ENCODE results near the gene ADAMTS2.

ADAMTS2 gene

GRCh38 chr5:179258001-179258921 lies 87.0 kb downstream of the ADAMTS2 start:
- Histone ChIP-seq H3K79me2 (ENCODE audit: insufficient read depth, low read length) (no peaks in the 10 kb centered on the region), H3K27me3 (ENCODE audit: low read length) (no peaks in the 10 kb centered on the region), H3K9me2 (replicated peaks; ENCODE audit: insufficient read depth, low read length) (no peaks in the 10 kb centered on the region), H3K9me3 (ENCODE audit: insufficient read depth, low read length) (no peaks in the 10 kb centered on the region), H3K27ac (ENCODE audit: low read depth, low read length) (no peak overlapping the region), H3F3A (ENCODE audit: insufficient read depth) (no peaks in the 10 kb centered on the region), H3K4me3 (ENCODE audit: insufficient read depth, low read length, poor library complexity, severe bottlenecking) (no peak overlapping the region), H2AFZ (ENCODE audit: low read depth, low read length, severe bottlenecking) (no peak overlapping the region), H4K20me1 (ENCODE audit: low read depth, low read length) (no peaks in the 10 kb centered on the region), H3K36me3 (ENCODE audit: low read length) (no peaks in the 10 kb centered on the region), H3K9ac (ENCODE audit: low read length) (no peak overlapping the region), H3K4me2 (ENCODE audit: low read depth, low read length, poor library complexity, severe bottlenecking) (no peak overlapping the region)
- TF ChIP-seq CTCF (IDR thresholded peaks at IDR 0.05; ENCODE audit: insufficient read depth, low read length, poor library complexity, severe bottlenecking): no peak
- TF ChIP-seq EZH2phosphoT487 (conservative IDR thresholded peaks at IDR 0.05; ENCODE audit: low read length): no peak

GRCh38 chr5:179257176-179257682 lies 88.0 kb downstream of the ADAMTS2 start:
- Histone ChIP-seq H3K9me3 (ENCODE audit: insufficient read depth, low read length) (no peaks in the 10 kb centered on the region), H3K27ac (ENCODE audit: low read depth, low read length) (no peak overlapping the region), H3K27me3 (ENCODE audit: low read length) (no peaks in the 10 kb centered on the region), H3K9ac (ENCODE audit: low read length) (no peak overlapping the region), H3K4me3 (ENCODE audit: insufficient read depth, low read length, poor library complexity, severe bottlenecking) (no peak overlapping the region), H3K36me3 (ENCODE audit: low read length) (no peaks in the 10 kb centered on the region), H3K79me2 (ENCODE audit: insufficient read depth, low read length) (no peaks in the 10 kb centered on the region), H3K4me2 (ENCODE audit: low read depth, low read length, poor library complexity, severe bottlenecking) (no peak overlapping the region), H2AFZ (ENCODE audit: low read depth, low read length, severe bottlenecking) (no peak overlapping the region), H3K9me2 (replicated peaks; ENCODE audit: insufficient read depth, low read length) (no peaks in the 10 kb centered on the region), H4K20me1 (ENCODE audit: low read depth, low read length) (no peaks in the 10 kb centered on the region), H3F3A (ENCODE audit: insufficient read depth) (no peaks in the 10 kb centered on the region)
- TF ChIP-seq EZH2phosphoT487 (conservative IDR thresholded peaks at IDR 0.05; ENCODE audit: low read length): no peak
- no peak for TF ChIP-seq CTCF (IDR thresholded peaks at IDR 0.05; ENCODE audit: insufficient read depth, low read length, poor library complexity, severe bottlenecking)

GRCh38 chr5:179256328-179257175 lies 88.7 kb downstream of the ADAMTS2 start:
- H4K20me1 ChIP-seq (ENCODE audit: low read depth, low read length): no peaks in the 10 kb centered on the region
- H2AFZ ChIP-seq (ENCODE audit: low read depth, low read length, severe bottlenecking): no peak overlapping the region
- H3K27me3 ChIP-seq (ENCODE audit: low read length): no peaks in the 10 kb centered on the region
- no peak overlapping the region for H3K4me2 ChIP-seq (ENCODE audit: low read depth, low read length, poor library complexity, severe bottlenecking)
- H3K79me2 ChIP-seq (ENCODE audit: insufficient read depth, low read length): no peaks in the 10 kb centered on the region
- H3K9me3 ChIP-seq (ENCODE audit: insufficient read depth, low read length): no peaks in the 10 kb centered on the region
- H3K4me3 ChIP-seq (ENCODE audit: insufficient read depth, low read length, poor library complexity, severe bottlenecking): no peak overlapping the region
- H3F3A ChIP-seq (ENCODE audit: insufficient read depth): no peaks in the 10 kb centered on the region
- no peaks in the 10 kb centered on the region for H3K36me3 ChIP-seq (ENCODE audit: low read length)
- no peaks in the 10 kb centered on the region for H3K9me2 ChIP-seq (replicated peaks; ENCODE audit: insufficient read depth, low read length)
- H3K27ac ChIP-seq (ENCODE audit: low read depth, low read length): no peak overlapping the region
- H3K9ac ChIP-seq (ENCODE audit: low read length): no peak overlapping the region
- no peak for TF ChIP-seq EZH2phosphoT487 (conservative IDR thresholded peaks at IDR 0.05; ENCODE audit: low read length)
